ENCODE measurements around the gene HSD17B1.

DNA sequence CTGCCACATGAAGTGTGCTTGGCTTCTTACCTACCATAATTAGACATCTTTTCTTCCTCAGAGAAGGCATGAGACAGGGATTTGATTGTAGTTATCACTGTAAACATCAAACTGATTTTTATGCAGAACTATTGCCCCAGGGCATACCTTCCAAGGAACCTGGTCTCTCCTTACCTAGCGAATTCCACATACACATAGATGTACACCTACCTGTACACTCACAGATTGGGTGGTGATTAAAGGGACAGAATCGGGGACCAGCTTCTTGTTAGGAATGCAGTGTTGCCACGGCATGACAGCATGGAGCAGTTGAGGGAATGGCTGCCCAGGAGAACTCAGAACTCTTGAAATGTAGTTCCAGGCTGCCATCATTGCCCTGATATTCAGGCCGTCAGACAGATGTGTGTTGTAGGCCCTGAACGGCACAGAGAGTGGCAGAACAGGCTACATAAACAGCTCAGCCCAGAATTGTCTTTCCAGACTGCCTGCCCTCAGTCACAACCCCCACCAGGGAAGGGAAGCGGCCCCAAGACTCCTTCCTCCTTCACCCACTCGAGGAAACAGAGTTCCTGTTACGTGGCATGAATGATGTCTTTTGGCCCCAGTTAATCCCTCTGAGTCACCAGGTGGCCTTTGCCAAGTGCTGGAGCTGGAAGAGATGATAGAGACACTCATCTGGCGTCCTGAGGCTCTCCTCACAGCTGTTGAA is 34.5 kb upstream of the HSD17B1 start:
- TF ChIP-seq, protein P1, sequence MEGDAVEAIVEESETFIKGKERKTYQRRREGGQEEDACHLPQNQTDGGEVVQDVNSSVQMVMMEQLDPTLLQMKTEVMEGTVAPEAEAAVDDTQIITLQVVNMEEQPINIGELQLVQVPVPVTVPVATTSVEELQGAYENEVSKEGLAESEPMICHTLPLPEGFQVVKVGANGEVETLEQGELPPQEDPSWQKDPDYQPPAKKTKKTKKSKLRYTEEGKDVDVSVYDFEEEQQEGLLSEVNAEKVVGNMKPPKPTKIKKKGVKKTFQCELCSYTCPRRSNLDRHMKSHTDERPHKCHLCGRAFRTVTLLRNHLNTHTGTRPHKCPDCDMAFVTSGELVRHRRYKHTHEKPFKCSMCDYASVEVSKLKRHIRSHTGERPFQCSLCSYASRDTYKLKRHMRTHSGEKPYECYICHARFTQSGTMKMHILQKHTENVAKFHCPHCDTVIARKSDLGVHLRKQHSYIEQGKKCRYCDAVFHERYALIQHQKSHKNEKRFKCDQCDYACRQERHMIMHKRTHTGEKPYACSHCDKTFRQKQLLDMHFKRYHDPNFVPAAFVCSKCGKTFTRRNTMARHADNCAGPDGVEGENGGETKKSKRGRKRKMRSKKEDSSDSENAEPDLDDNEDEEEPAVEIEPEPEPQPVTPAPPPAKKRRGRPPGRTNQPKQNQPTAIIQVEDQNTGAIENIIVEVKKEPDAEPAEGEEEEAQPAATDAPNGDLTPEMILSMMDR (conservative IDR thresholded peaks at IDR 0.05 in 1 of 2, IDR thresholded peaks at IDR 0.05 in 1 of 2; ENCODE audit: extremely low read depth in 1 of 2, insufficient read depth in 1 of 2, low read depth in 1 of 2, low read length in 2 of 2) = no peak
- TF ChIP-seq EZH2 (IDR thresholded peaks at IDR 0.05; ENCODE audit: borderline replicate concordance, low read length) = no peak

Measured in mammary epithelial cell (primary cell).